ENCODE results near the gene ARHGEF6.
A peak's percentile ranks its signal among the peaks of the same experiment; 100 is the strongest.
"Not testable (repeated sequence)": the region's sequence is repeated elsewhere in the genome, so short reads cannot be mapped to it uniquely, and the experiment has no call there.

The ARHGEF6 gene, protein sequence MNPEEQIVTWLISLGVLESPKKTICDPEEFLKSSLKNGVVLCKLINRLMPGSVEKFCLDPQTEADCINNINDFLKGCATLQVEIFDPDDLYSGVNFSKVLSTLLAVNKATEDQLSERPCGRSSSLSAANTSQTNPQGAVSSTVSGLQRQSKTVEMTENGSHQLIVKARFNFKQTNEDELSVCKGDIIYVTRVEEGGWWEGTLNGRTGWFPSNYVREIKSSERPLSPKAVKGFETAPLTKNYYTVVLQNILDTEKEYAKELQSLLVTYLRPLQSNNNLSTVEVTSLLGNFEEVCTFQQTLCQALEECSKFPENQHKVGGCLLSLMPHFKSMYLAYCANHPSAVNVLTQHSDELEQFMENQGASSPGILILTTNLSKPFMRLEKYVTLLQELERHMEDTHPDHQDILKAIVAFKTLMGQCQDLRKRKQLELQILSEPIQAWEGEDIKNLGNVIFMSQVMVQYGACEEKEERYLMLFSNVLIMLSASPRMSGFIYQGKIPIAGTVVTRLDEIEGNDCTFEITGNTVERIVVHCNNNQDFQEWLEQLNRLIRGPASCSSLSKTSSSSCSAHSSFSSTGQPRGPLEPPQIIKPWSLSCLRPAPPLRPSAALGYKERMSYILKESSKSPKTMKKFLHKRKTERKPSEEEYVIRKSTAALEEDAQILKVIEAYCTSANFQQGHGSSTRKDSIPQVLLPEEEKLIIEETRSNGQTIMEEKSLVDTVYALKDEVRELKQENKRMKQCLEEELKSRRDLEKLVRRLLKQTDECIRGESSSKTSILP

DNA sequence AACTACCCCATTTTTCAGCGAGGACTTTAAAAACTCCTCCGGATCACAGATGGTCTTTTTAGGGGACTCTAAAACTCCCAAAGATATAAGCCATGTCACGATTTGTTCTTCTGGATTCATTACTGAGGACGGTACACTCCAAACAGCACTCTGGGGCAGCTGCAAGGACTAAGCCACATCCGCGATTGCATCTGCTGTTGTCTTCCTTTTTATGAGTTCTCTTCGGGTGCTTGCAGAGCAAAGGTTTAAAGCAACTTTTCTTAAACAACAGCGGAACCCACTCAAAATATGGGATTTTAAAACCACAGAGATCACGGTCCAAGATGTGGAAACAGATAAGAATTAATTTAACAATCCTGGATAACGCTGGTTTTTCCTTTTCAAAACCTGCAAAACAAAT lies at the start of gene ARHGEF6:
Gene ARHGEF6 (minus strand): TSS at position 170 of the 400 bp plus-strand sequence. CDS start 50 bp downstream, at position 120.
- Mint-ChIP-seq H3K4me3 (peak within 1 kb of the TSS; percentile 91), H3K36me3 (ENCODE audit: low read depth) (peaks cover 3% of the 10 kb centered on the region), H3K27me3 (no peaks in the 10 kb centered on the region), H3K4me1 (peaks cover 64% of the 10 kb centered on the region), H3K27ac (peak within 1 kb of the TSS; percentile 92), H3K9me3 (no peaks in the 10 kb centered on the region)
- ATAC-seq (peak; percentile 47), DNase-seq (no peak)

- Mint-ChIP-seq H3K9me3 (no peaks in the 10 kb centered on the region), H3K27ac (no peak overlapping the region), H3K36me3 (ENCODE audit: low read depth) (no peaks in the 10 kb centered on the region), H3K27me3 (no peaks in the 10 kb centered on the region), H3K4me3 (no peak overlapping the region), H3K4me1 (no peaks in the 10 kb centered on the region)
- DNase-seq, result no peak
- ATAC-seq, result no peak
These were observed 48.7 kb upstream of the ARHGEF6 start for GRCh38 chrX:136829413-136829812.

DNA sequence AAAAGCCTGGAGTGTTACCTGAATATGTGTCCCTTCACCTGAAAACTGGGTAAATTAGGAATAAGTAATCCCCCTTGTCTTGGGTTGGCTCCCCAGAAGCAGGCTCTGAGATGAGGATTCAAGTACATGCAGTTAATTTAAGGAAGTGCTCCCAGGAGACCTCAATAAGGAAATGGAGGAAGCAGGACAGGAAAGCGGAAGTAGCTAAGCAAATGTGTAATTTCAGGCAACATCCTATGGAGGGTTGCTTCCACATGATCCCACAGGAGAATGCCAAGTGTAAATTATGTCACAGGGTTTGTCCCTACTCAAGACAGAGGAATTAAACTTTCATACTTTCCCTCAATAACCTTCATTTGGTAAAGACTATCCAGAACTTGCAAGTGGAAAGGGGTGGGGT lies 48.1 kb upstream of the ARHGEF6 start:
- no peaks in the 10 kb centered on the region for H3K4me1 Mint-ChIP-seq
- H3K36me3 Mint-ChIP-seq (ENCODE audit: low read depth), result no peaks in the 10 kb centered on the region
- no peak overlapping the region for H3K27ac Mint-ChIP-seq
- H3K27me3 Mint-ChIP-seq, result no peaks in the 10 kb centered on the region
- no peaks in the 10 kb centered on the region for H3K9me3 Mint-ChIP-seq
- no peak for DNase-seq
- ATAC-seq, result no peak
- H3K4me3 Mint-ChIP-seq, result no peak overlapping the region

DNA sequence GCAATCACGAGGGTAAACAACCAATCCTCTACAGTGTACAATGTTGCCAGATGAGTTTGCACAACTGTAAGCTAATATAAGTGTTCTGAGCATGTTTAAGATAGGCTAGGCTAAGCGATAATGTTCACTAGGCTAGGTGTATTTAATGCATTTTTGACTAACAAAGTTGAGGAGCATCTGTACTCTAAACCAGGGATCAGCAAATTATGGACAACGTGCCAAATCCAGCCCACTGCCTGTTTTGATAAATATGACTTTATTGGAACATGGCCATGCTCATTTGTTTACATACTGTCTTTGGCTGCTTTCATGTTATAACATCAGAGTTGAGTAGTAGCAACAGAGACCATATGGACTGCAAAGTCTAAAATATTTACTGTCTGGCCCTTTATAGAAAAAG lies 46.3 kb upstream of the ARHGEF6 start:
- ATAC-seq (no peak), DNase-seq (no peak)
- no peaks in the 10 kb centered on the region for H3K27me3 Mint-ChIP-seq
- H3K9me3 Mint-ChIP-seq, result no peaks in the 10 kb centered on the region
- H3K36me3 Mint-ChIP-seq (ENCODE audit: low read depth), result no peaks in the 10 kb centered on the region
- no peaks in the 10 kb centered on the region for H3K4me1 Mint-ChIP-seq
- no peak overlapping the region for H3K27ac Mint-ChIP-seq
- H3K4me3 Mint-ChIP-seq, result no peak overlapping the region

- Mint-ChIP-seq H3K36me3 (ENCODE audit: low read depth) (no peaks in the 10 kb centered on the region), H3K9me3 (no peaks in the 10 kb centered on the region), H3K27ac (no peak overlapping the region), H3K27me3 (no peaks in the 10 kb centered on the region), H3K4me1 (no peaks in the 10 kb centered on the region), H3K4me3 (no peak overlapping the region)
- DNase-seq, result no peak
- no peak for ATAC-seq
These were observed 45.0 kb upstream of the ARHGEF6 start for GRCh38 chrX:136825771-136826170.

DNA sequence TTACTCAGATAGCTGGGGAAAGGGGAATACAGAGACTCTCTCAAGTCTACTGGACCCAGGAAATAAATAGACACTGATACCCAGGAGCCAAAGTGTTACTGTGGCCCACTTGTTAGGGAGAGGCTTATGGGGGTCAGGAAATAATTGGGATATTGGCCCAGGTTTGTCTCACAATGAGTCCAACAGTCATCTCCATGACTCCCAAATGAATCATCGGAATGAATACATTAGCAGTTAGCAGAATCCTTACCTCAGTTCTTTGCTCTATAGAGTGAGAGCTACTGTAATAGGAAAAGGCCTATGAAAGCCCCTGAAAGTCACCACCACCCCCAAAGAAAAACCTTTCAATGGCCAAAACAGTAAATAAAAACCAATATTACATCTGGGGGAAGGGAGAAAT lies 42.4 kb upstream of the ARHGEF6 start:
- no peak overlapping the region for H3K4me3 Mint-ChIP-seq
- H3K27ac Mint-ChIP-seq, result no peak overlapping the region
- no peaks in the 10 kb centered on the region for H3K36me3 Mint-ChIP-seq (ENCODE audit: low read depth)
- H3K4me1 Mint-ChIP-seq, result no peaks in the 10 kb centered on the region
- ATAC-seq (no peak), DNase-seq (no peak)
- H3K27me3 Mint-ChIP-seq, result no peaks in the 10 kb centered on the region
- H3K9me3 Mint-ChIP-seq, result no peaks in the 10 kb centered on the region

- no peaks in the 10 kb centered on the region for H3K27me3 Mint-ChIP-seq
- no peaks in the 10 kb centered on the region for H3K4me1 Mint-ChIP-seq
- H3K36me3 Mint-ChIP-seq (ENCODE audit: low read depth), result no peaks in the 10 kb centered on the region
- DNase-seq (no peak), ATAC-seq (no peak)
- no peaks in the 10 kb centered on the region for H3K9me3 Mint-ChIP-seq
- no peak overlapping the region for H3K4me3 Mint-ChIP-seq
- no peak overlapping the region for H3K27ac Mint-ChIP-seq
These were observed 41.8 kb upstream of the ARHGEF6 start for GRCh38 chrX:136822337-136823095.

GRCh38 chrX:136819756-136820155 lies 39.0 kb upstream of the ARHGEF6 start:
- not testable (repeated sequence) for H3K27me3 Mint-ChIP-seq; H3K4me1 Mint-ChIP-seq; DNase-seq; ATAC-seq; H3K4me3 Mint-ChIP-seq; H3K36me3 Mint-ChIP-seq (ENCODE audit: low read depth); H3K27ac Mint-ChIP-seq; H3K9me3 Mint-ChIP-seq

- no peaks in the 10 kb centered on the region for H3K9me3 Mint-ChIP-seq
- no peaks in the 10 kb centered on the region for H3K4me1 Mint-ChIP-seq
- ATAC-seq (no peak), DNase-seq (no peak)
- no peaks in the 10 kb centered on the region for H3K27me3 Mint-ChIP-seq
- no peaks in the 10 kb centered on the region for H3K36me3 Mint-ChIP-seq (ENCODE audit: low read depth)
- no peak overlapping the region for H3K27ac Mint-ChIP-seq
- no peak overlapping the region for H3K4me3 Mint-ChIP-seq
These were observed 38.4 kb upstream of the ARHGEF6 start for GRCh38 chrX:136819031-136819703.

- DNase-seq (no peak), ATAC-seq (no peak)
- Mint-ChIP-seq H3K9me3 (no peaks in the 10 kb centered on the region), H3K27ac (no peak overlapping the region), H3K27me3 (no peaks in the 10 kb centered on the region), H3K36me3 (ENCODE audit: low read depth) (no peaks in the 10 kb centered on the region), H3K4me1 (no peaks in the 10 kb centered on the region), H3K4me3 (no peak overlapping the region)
These were observed 36.2 kb upstream of the ARHGEF6 start for GRCh38 chrX:136816975-136817374.

DNA sequence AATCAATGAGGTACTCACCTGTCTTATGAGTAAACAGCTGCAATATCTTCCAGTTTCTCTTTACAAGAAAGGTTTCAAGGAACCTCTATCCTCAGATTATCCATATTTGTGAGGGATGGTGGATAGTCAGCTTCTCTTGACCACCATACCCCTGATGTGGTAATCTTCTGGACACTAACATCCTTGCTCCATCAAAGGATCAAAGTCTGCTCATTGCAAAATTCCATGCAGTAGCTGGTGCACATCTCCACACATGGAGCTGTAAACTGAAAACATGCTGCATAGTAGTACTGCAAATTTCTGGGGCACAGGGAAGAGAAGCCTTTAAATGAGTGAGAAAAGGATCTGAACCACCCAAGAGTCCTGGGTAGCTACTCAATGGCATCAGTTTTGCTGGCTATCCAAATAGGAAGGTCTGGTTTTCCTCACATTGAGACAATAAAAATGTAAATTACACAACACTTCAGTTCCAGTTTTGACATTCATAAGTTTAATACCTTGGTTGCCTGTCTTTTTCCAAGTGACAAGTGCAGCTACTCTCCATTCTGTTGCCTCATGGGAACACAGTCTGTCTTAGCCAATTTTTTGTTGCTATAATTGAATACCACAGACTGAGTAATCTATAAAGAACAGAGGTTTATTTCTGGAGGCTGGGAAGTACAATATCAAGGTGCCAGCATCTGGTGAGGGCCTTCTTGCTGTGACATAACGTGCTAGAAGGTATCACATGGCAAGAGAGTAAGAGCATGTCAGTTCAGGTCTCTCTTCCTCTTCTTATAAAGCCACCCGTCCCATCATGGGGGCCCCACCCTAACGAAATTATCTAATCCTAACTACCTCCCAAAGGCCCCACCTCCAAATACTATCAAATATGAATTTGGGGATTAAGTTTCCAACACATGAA lies 34.4 kb upstream of the ARHGEF6 start:
- H3K36me3 Mint-ChIP-seq (ENCODE audit: low read depth), result no peaks in the 10 kb centered on the region

GRCh38 chrX:136812286-136812685 lies 31.6 kb upstream of the ARHGEF6 start:
- Mint-ChIP-seq H3K36me3 (ENCODE audit: low read depth) (no peaks in the 10 kb centered on the region), H3K27me3 (no peaks in the 10 kb centered on the region), H3K27ac (no peak overlapping the region), H3K4me1 (peaks cover 12% of the 10 kb centered on the region), H3K4me3 (no peak overlapping the region), H3K9me3 (no peaks in the 10 kb centered on the region)
- ATAC-seq, result no peak
- no peak for DNase-seq

More for the DNA sequence above, 34.4 kb upstream of the ARHGEF6 start:
- Mint-ChIP-seq H3K9me3 (no peaks in the 10 kb centered on the region), H3K27ac (no peak overlapping the region), H3K4me1 (peaks cover 12% of the 10 kb centered on the region), H3K27me3 (no peaks in the 10 kb centered on the region), H3K4me3 (no peak overlapping the region)
- DNase-seq, result no peak
- ATAC-seq, result no peak

DNA sequence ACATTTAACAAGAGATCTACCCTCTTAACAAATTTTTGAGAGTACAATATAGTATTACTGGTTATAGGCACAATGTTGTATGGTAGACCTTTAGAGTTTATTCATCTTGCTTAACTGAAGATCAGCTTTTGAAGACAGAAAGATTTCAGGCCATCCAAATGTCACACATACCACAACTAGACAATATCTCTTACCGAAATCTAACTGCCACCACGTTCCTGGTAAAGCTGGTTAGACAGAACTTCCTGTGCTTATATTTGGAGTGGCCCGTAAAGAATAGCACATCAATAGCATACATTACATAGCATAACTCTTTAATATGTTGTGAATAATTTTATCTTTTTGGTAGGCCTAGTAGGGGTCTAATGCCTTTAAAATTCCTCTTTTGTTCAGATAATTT lies 29.8 kb upstream of the ARHGEF6 start:
- no peak overlapping the region for H3K4me3 Mint-ChIP-seq
- H3K4me1 Mint-ChIP-seq, result peaks cover 12% of the 10 kb centered on the region
- ATAC-seq, result peak; percentile 68
- H3K36me3 Mint-ChIP-seq (ENCODE audit: low read depth), result no peaks in the 10 kb centered on the region
- DNase-seq, result no peak
- H3K27me3 Mint-ChIP-seq, result no peaks in the 10 kb centered on the region
- H3K27ac Mint-ChIP-seq, result peak overlapping the region; percentile 49
- H3K9me3 Mint-ChIP-seq, result no peaks in the 10 kb centered on the region

Data from activated naive CD8-positive, alpha-beta T cell treated with anti-CD3 and anti-CD28 coated beads, Interleukin-2, amount 50 U/mL, for 24 hours (primary cell).